Measurements from ENCODE around the gene ADSS1.

ADSS1 gene

GRCh38 chr14:104700225-104700651 lies 23.8 kb upstream of the ADSS1 start:
- TF ChIP-seq CTCF (IDR thresholded peaks at IDR 0.05; ENCODE audit: extremely low read depth, insufficient read depth, missing control alignments) = no peak
- in situ Hi-C loops (cut with MboI; ENCODE audit: low pct_unique_long_range_greater_than_20kb, low sequenced_read_pairs, unreplicated experiment) = no loop called here

GRCh38 chr14:104700747-104701217 lies 23.2 kb upstream of the ADSS1 start:
- DNase-seq (ENCODE audit: low spot score) = no peak
- no peak for TF ChIP-seq CTCF (IDR thresholded peaks at IDR 0.05; ENCODE audit: extremely low read depth, insufficient read depth, missing control alignments)
- in situ Hi-C loops (cut with MboI; ENCODE audit: low pct_unique_long_range_greater_than_20kb, low sequenced_read_pairs, unreplicated experiment) = no loop called here

More at GRCh38 chr14:104700225-104700651, 23.8 kb upstream of the ADSS1 start:
- no peak for DNase-seq (ENCODE audit: low spot score)

GRCh38 chr14:104701383-104702076 lies 22.5 kb upstream of the ADSS1 start:
- no peak for DNase-seq (ENCODE audit: low spot score)
- in situ Hi-C loops (cut with MboI; ENCODE audit: low pct_unique_long_range_greater_than_20kb, low sequenced_read_pairs, unreplicated experiment) = no loop called here
- TF ChIP-seq CTCF (IDR thresholded peaks at IDR 0.05; ENCODE audit: extremely low read depth, insufficient read depth, missing control alignments) = no peak

GRCh38 chr14:104702106-104702505 lies 21.9 kb upstream of the ADSS1 start:
- no peak for TF ChIP-seq CTCF (IDR thresholded peaks at IDR 0.05; ENCODE audit: extremely low read depth, insufficient read depth, missing control alignments)
- DNase-seq (ENCODE audit: low spot score) = no peak
- in situ Hi-C loops (cut with MboI; ENCODE audit: low pct_unique_long_range_greater_than_20kb, low sequenced_read_pairs, unreplicated experiment) = no loop called here

GRCh38 chr14:104702673-104703072 lies 21.4 kb upstream of the ADSS1 start:
- no peak for DNase-seq (ENCODE audit: low spot score)
- in situ Hi-C loops (cut with MboI; ENCODE audit: low pct_unique_long_range_greater_than_20kb, low sequenced_read_pairs, unreplicated experiment) = no loop called here
- no peak for TF ChIP-seq CTCF (IDR thresholded peaks at IDR 0.05; ENCODE audit: extremely low read depth, insufficient read depth, missing control alignments)

GRCh38 chr14:104703269-104703668 lies 20.8 kb upstream of the ADSS1 start:
- TF ChIP-seq CTCF (IDR thresholded peaks at IDR 0.05; ENCODE audit: extremely low read depth, insufficient read depth, missing control alignments) = no peak
- in situ Hi-C loops (cut with MboI; ENCODE audit: low pct_unique_long_range_greater_than_20kb, low sequenced_read_pairs, unreplicated experiment) = no loop called here
- no peak for DNase-seq (ENCODE audit: low spot score)

Data from GM13977 (cell line).